IPS-NIHi7 (cell line): ENCODE results near the gene TTC9.

Experiments
- DNase-seq: peaks from one replicate; pipeline ENCODE4 v3.0.0; 2012; ENCODE audit warnings: mixed read lengths; ENCODE audit errors: extremely low spot score

Gene TTC9

DNA sequence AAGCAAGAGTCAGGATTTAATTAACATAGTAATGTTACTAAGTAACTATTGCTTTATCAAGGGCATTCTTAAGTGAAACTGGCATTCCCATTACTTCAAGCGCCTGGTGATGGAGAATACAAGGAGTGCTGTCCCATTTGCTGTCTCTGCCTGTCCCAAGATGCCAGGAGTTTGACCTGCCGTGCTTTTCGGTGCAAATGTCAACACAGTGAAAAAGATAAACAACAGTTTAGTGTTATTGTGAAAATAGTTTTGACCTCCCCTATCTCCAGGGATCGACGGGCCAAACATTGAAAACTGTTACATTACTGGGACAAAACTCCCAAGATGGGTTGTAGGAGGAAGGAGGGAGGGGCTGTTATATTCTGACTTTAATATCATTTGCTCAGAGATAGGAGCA lies 74.8 kb downstream of the TTC9 start:
- no peak for DNase-seq

DNA sequence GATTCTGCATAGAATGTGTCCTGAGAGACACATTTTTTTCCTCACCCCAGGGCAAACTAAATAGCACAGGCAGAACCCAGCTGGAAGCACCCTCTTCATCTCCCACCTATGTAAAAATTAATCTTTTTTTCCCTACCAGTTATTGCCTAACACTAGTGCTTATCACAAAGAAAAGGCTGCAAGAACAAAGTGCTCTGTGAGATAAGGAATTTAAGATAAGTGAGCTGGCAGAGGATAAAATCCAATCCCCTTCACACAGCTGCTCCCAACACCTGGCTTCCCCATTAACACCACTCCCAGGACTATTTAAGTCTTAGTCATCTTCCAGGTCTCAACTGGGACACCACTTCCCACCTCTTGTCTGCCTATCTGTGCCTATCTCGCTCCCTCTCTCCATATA lies 75.2 kb downstream of the TTC9 start:
- DNase-seq, result peak; percentile 43

DNA sequence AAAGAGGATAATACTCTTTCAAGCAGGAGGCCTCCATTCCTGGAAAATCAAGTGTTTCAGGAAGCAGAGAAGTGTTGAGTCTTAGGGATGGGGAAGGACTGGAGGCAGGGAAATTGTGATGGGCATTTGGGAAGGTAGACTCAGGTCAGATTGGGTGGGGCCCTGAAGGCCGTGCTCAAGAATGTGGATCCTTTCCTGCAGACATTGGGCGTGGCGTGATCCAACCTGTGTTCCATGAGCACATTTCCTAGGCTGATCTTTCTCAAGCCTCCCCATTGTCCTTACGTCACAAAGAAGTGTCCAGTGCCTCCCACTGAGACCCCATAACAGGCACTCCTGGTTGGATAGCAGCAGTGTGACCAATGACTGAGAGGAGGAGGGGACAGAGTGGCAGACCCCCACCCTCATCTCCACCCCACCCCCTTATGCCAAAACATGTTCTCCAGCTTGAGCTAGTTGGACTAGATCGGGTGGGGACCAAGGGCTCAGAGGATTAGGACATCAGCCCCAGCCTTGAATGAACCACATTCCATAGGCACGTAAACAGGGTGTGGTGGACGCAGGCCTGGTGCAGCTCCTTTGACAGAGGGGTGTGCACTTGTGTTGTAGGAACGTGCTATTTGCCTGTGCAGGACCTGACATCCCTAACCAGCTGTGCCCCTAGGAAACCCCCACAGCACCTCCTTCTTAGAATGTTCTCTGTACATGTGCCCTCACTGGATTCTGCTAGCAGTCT lies 76.8 kb downstream of the TTC9 start:
- DNase-seq, result no peak

DNA sequence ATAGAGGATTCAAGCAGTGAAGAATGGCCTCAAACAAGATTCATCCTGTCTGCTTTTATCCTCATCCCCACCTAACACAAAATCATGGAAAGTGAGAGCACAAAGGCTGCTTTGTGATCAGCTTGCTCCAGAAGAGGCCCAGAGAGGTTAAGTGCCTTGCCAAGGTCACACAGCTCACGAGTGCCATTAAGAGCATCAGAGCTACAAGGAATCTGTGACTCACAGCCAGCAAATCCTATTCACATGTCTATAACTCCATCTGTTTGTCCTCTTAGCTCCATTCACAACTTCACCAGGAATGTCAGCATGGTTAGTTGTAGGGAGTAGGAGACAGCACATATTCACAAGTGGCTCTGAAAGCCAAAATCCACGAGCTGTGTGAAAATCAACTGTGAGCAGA lies 79.8 kb downstream of the TTC9 start:
- DNase-seq, result no peak

DNA sequence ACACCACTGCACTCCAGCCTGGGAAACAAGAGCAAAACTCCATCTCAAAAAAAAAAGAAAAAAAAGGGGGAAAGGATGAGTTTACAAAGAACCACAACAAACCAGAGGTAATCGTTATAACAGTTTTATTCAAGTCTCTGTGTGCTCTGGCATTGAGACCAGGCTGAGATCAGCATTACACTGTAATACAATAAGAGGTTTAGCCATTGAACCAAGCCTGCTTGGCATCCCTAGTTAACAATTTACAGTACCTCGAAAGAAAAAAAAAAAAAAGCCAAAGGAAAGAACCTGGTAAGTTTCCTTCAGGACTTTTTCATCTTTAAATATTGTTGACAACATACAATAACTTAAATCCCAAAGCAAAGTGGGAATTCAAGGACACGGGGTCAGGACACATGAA lies 80.7 kb downstream of the TTC9 start:
- no peak for DNase-seq

DNA sequence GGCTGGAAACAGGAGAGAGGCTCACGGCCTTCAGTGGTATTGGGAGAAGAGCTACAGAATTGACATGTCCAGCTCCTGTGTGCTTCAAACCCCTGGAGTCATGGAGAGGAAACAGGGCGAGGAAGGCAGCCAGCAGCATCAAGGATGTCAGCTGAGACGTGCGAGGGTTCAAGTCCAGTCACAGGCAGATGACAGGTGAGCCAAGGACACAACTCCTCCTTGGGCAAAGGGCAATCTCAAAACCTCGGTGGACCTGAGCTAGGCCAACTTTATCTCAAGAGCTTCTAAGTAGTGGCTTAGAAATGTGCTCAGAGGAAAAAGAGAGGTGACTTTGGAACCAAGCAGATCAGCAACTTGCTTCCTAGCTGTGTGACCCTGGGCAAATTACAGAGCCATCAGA lies 81.6 kb downstream of the TTC9 start:
- DNase-seq, result no peak

DNA sequence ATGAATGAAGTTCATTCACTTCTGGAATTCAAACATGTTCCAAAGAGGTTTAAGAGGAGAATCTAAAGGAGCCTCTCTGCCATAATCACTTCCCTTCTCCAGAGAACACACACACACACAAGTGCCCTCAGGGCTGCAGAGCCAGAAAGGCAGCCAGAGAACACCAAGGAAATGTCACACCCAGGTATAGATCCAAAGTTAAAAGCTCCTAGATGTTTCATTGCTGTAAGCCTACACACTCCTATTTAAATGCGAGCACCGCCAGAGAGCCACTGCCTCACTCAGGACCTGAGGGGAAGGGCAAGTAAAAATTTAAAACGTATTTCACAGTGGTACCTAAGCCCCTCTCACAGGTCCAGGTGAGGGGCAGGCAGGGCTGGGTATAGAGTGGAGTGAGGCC lies 82.4 kb downstream of the TTC9 start:
- no peak for DNase-seq

DNA sequence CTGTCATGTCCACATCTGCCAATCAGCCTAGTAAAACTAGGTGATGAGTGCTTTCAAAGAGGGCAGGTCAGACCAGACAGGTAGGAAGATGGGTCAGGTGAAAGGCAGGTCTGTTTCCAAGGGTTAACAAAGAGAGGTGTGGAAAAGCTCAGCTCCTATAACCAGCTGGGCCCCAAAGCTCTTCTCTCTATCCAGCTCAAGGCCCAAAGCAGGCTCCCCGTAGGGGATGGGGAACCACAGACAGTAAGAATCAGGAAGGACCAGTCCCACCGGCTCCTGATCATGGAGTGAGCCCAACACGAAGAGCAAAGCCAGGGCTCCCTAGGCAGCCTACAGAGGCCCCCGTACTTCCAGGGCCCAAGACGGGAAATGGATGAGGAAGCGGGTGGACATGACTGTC lies 83.2 kb downstream of the TTC9 start:
- DNase-seq, result no peak
